CD14-positive monocyte (primary cell): ENCODE data around the gene ADPRS. TPM values are rescaled to one million over a fixed set of nuclear protein-coding genes. Genes with fewer than 3 reads are reported as not detected.
A peak's percentile ranks its signal among the peaks of the same experiment; 100 is the strongest.

Experiments
- DNase-seq, 3 donors: peaks; one replicate each; pipeline ENCODE4 v3.0.0-alpha.2; 2011 to 2022
- H2AFZ ChIP-seq: 2 replicates; pipeline ENCODE4 v1.6.0; 2012; ENCODE audit warnings: mild to moderate bottlenecking, low read depth, low read length, inconsistent platforms; ENCODE audit not compliant: insufficient read depth, poor library complexity, severe bottlenecking
- H3K27ac ChIP-seq, 2 donors: 1 replicate in 1 of 2; 2 replicates in 1 of 2; pipeline ENCODE4 v1.5.1; 2012 to 2013; ENCODE audit warnings: low read length in 2 of 2, control low read depth in 1 of 2, inconsistent platforms in 1 of 2, low read depth in 1 of 2, mild to moderate bottlenecking in 1 of 2
- H3K27me3 ChIP-seq, 2 donors: one replicate each; pipeline versions ENCODE4 v1.6.0 to v1.6.1; 2011 to 2013; ENCODE audit warnings: low read length in 2 of 2; ENCODE audit not compliant: control insufficient read depth in 2 of 2, insufficient read depth in 2 of 2
- H3K36me3 ChIP-seq, 2 donors: replicated peaks in 1 of 2; 1 replicate in 1 of 2; 2 replicates in 1 of 2; pipeline versions ENCODE4 v1.5.1 to v1.6.1; 2012 to 2013; ENCODE audit warnings: low read length in 2 of 2, control low read depth in 1 of 2, inconsistent platforms in 1 of 2, mild to moderate bottlenecking in 1 of 2; ENCODE audit not compliant: insufficient read depth in 2 of 2, control insufficient read depth in 1 of 2
- H3K4me1 ChIP-seq, 2 donors: 1 replicate in 1 of 2; 2 replicates in 1 of 2; pipeline versions ENCODE4 v1.5.1 to v1.6.1; 2012 to 2013; ENCODE audit warnings: low read length in 2 of 2, control low read depth in 1 of 2, inconsistent platforms in 1 of 2, mild to moderate bottlenecking in 1 of 2, moderate library complexity in 1 of 2; ENCODE audit not compliant: insufficient read depth in 2 of 2, control insufficient read depth in 1 of 2
- H3K4me2 ChIP-seq: replicated peaks from 2 replicates; pipeline ENCODE3; 2012; ENCODE audit warnings: low read length, moderate library complexity, mild to moderate bottlenecking; ENCODE audit not compliant: poor library complexity, severe bottlenecking; ENCODE audit errors: extremely low read depth
- H3K4me3 ChIP-seq, 3 experiments: fragments of 200-600 bp in 1 of 3; sonication (generic) in 1 of 3; replicated peaks in 1 of 3; 1 replicate in 2 of 3; 2 replicates in 1 of 3; pipeline ENCODE4 v1.5.1; 2011 to 2013; ENCODE audit warnings: low read length in 3 of 3, mild to moderate bottlenecking in 3 of 3, control low read depth in 2 of 3, low read depth in 2 of 3, inconsistent platforms in 1 of 3, moderate library complexity in 1 of 3
- H3K79me2 ChIP-seq: 2 replicates; pipeline ENCODE4 v1.6.0; 2012; ENCODE audit warnings: mild to moderate bottlenecking, control low read depth, inconsistent platforms, low read length, moderate library complexity; ENCODE audit not compliant: insufficient read depth
- H3K9ac ChIP-seq: 2 replicates; pipeline ENCODE4 v1.6.0; 2017; ENCODE audit warnings: low read length, mild to moderate bottlenecking; ENCODE audit not compliant: insufficient read depth, poor library complexity, severe bottlenecking
- H3K9me3 ChIP-seq, 2 donors: replicated peaks in 1 of 2; 1 replicate in 1 of 2; 2 replicates in 1 of 2; pipeline versions ENCODE4 v1.5.1 to v1.6.1; 2012 to 2013; ENCODE audit warnings: low read length in 2 of 2, control low read depth in 1 of 2; ENCODE audit not compliant: control insufficient read depth in 1 of 2, insufficient read depth in 1 of 2
- H4K20me1 ChIP-seq: 2 replicates; pipeline ENCODE4 v1.6.0; 2012; ENCODE audit warnings: mild to moderate bottlenecking, low read length, control low read depth, moderate library complexity; ENCODE audit not compliant: insufficient read depth
- H3K27ac Mint-ChIP-seq, 7 donors: one replicate each; pipeline ENCODE4 v1.8.0; 2020; ENCODE audit warnings: mild to moderate bottlenecking in 7 of 7, mixed read lengths in 7 of 7, moderate library complexity in 6 of 7, inconsistent platforms in 2 of 7
- H3K27me3 Mint-ChIP-seq, 3 donors: one replicate each; pipeline ENCODE4 v1.8.0; 2021 to 2022; ENCODE audit warnings: low read depth in 3 of 3, mild to moderate bottlenecking in 3 of 3, mixed read lengths in 3 of 3, moderate library complexity in 3 of 3, inconsistent platforms in 1 of 3
- H3K36me3 Mint-ChIP-seq, 2 donors: one replicate each; pipeline ENCODE4 v1.8.0; 2020; ENCODE audit warnings: mixed read lengths in 2 of 2, inconsistent platforms in 1 of 2, mild to moderate bottlenecking in 1 of 2
- H3K4me1 Mint-ChIP-seq: one replicate; pipeline ENCODE4 v1.8.0; 2020; ENCODE audit warnings: mild to moderate bottlenecking, mixed read lengths
- H3K4me3 Mint-ChIP-seq, 2 donors: one replicate each; pipeline ENCODE4 v1.8.0; 2020; ENCODE audit warnings: mild to moderate bottlenecking in 2 of 2, mixed read lengths in 2 of 2, moderate library complexity in 1 of 2
- H3K9me3 Mint-ChIP-seq, 7 donors: one replicate each; pipeline ENCODE4 v1.8.0; 2020 to 2022; ENCODE audit warnings: mixed read lengths in 7 of 7, mild to moderate bottlenecking in 6 of 7, moderate library complexity in 6 of 7, inconsistent platforms in 2 of 7
- WGBS: methylation state at CpG from one replicate; pipeline ENCODE4 v1.1.5; 2013; ENCODE audit warnings: missing lambda C conversion rate; ENCODE audit not compliant: insufficient coverage; 5-methylcytosine and 5-hydroxymethylcytosine counted together
- intact Hi-C, 2 donors: fragments of 100-400 bp; cut with micrococcal nuclease; formaldehyde crosslinking; loops; one replicate each; pipeline versions ENCODE4 v1.15.0 to v1.15.1; 2023
- polyA minus RNA-seq: library from RNA; depleted of rRNA, polyadenylated mRNA; stranded (reverse); fragments of >200 nt; gene quantifications from 2 replicates; pipeline ENCODE4 v1.2.3, GENCODE V29; 2012
- polyA plus RNA-seq, 3 donors: library from polyadenylated mRNA; depleted of rRNA in 1 of 3; unstranded in 2 of 3; stranded (reverse) in 1 of 3; fragments of 300-500 nt in 2 of 3; fragments of >200 nt in 1 of 3; fragmentation: Illumina TruSeq in 2 of 3; gene quantifications; 1 replicate in 2 of 3; 2 replicates in 1 of 3; pipeline ENCODE4 v1.2.3, GENCODE V29; 2012 to 2021
- total RNA-seq, 12 experiments: library from RNA in 1 of 12; stranded (reverse) in 1 of 12; fragments of 120-200 nt in 1 of 12; gene quantifications; one replicate each; pipeline ENCODE4 v1.2.4 and lab custom pipeline; 2013 to 2026; ENCODE audit warnings: mixed read lengths in 6 of 12, inconsistent platforms in 1 of 12
- TF ChIP-seq, protein P1 (sequence below): fragments of 200-600 bp; IDR thresholded peaks from one replicate; pipeline ENCODE4 v1.8.0; 2022; ENCODE audit warnings: antibody characterized with exemption, mild to moderate bottlenecking

ADPRS gene, protein sequence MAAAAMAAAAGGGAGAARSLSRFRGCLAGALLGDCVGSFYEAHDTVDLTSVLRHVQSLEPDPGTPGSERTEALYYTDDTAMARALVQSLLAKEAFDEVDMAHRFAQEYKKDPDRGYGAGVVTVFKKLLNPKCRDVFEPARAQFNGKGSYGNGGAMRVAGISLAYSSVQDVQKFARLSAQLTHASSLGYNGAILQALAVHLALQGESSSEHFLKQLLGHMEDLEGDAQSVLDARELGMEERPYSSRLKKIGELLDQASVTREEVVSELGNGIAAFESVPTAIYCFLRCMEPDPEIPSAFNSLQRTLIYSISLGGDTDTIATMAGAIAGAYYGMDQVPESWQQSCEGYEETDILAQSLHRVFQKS
- 27.5 TPM for total RNA-seq (2013)
- polyA plus RNA-seq = 10 to 100 TPM; 13.4 to 30.6 (median 21.9) TPM
- polyA minus RNA-seq = 21.3 and 36.8 TPM in 2 replicates
- total RNA-seq (lab: John Stamatoyannopoulos, UW) = 5.4 to 22.5 (median 13.6) reads per million in 11 experiments

DNA sequence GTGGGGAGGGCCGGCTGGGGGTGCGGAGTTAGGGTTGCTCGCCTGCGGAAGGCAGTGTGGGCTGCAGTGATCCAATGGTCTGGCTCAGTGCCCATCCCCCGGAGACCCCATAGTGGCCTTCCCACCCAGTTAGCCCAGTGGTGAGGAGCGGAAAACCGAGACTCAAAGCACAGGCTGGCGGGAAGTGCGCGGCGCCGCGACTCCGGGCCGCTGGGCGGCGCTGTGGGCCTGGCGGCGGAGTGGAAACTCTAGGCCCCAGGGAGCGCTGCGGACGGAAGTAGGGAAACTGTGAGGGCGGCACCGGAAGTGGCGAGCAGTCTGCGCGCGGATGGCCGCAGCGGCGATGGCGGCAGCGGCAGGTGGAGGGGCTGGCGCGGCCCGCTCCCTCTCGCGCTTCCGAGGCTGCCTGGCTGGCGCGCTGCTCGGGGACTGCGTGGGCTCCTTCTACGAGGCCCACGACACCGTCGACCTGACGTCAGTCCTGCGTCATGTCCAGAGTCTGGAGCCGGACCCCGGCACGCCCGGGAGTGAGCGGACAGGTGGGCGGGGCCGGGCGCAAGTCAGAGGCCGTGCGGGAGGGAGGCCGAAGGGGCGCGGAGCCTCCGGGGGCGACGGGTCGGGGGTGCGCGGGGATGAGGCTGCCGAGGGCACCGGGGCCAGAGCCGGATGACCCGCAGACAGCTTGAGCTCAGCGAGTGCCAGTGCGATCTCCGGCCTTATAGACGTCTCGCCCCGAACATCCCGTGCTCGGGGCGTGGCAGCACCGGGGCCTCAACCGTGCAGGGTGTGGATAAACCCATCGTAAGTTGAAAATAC is at the start of gene ADPRS:
Gene ADPRS, plus strand, starts transcription at position 316 of the 816 bp plus-strand sequence. Its CDS starts 13 bp downstream, at position 329.
- peaks cover 8 to 14% (median 11%) of the 10 kb centered on the region in 3 donors for H3K27me3 Mint-ChIP-seq
- peak within 1 kb of the TSS; percentile 75 to 94 (median 86) for H3K4me3 ChIP-seq
- H3K79me2 ChIP-seq = peaks cover 45% of the 10 kb centered on the region
- WGBS = under 1% methylated on average over 84 of the region's 84 CpGs
- peaks cover 26% of the 10 kb centered on the region for H3K4me1 Mint-ChIP-seq
- peak within 1 kb of the TSS; percentile 90 for H3K9ac ChIP-seq
- H2AFZ ChIP-seq = peak within 1 kb of the TSS; percentile 100
- peak within 1 kb of the TSS; percentile 76 for H3K4me2 ChIP-seq
- no peaks in the 10 kb centered on the region for H3K9me3 ChIP-seq
- peak within 1 kb of the TSS; percentile 82 to 89 for H3K27ac ChIP-seq
- TF ChIP-seq, protein P1, sequence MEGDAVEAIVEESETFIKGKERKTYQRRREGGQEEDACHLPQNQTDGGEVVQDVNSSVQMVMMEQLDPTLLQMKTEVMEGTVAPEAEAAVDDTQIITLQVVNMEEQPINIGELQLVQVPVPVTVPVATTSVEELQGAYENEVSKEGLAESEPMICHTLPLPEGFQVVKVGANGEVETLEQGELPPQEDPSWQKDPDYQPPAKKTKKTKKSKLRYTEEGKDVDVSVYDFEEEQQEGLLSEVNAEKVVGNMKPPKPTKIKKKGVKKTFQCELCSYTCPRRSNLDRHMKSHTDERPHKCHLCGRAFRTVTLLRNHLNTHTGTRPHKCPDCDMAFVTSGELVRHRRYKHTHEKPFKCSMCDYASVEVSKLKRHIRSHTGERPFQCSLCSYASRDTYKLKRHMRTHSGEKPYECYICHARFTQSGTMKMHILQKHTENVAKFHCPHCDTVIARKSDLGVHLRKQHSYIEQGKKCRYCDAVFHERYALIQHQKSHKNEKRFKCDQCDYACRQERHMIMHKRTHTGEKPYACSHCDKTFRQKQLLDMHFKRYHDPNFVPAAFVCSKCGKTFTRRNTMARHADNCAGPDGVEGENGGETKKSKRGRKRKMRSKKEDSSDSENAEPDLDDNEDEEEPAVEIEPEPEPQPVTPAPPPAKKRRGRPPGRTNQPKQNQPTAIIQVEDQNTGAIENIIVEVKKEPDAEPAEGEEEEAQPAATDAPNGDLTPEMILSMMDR = peak; percentile 99
- H4K20me1 ChIP-seq = peaks cover 21% of the 10 kb centered on the region
- peak within 1 kb of the TSS; percentile 92 to 99 (median 95) for H3K27ac Mint-ChIP-seq
- H3K27me3 ChIP-seq = peaks cover 0 to 15% of the 10 kb centered on the region in 2 donors
- H3K36me3 Mint-ChIP-seq = peaks cover 27 to 30% of the 10 kb centered on the region in 2 donors
- H3K4me1 ChIP-seq = peaks cover 37 to 38% of the 10 kb centered on the region in 2 donors
- peak within 1 kb of the TSS; percentile 92 to 100 for H3K4me3 Mint-ChIP-seq
- intact Hi-C loops = no loop called here
- peaks cover 0 to 3% (median 0%) of the 10 kb centered on the region in 7 donors for H3K9me3 Mint-ChIP-seq
- peak; percentile 87 to 90 (median 89) for DNase-seq
- peaks cover 29 to 30% of the 10 kb centered on the region in 2 donors for H3K36me3 ChIP-seq

DNA sequence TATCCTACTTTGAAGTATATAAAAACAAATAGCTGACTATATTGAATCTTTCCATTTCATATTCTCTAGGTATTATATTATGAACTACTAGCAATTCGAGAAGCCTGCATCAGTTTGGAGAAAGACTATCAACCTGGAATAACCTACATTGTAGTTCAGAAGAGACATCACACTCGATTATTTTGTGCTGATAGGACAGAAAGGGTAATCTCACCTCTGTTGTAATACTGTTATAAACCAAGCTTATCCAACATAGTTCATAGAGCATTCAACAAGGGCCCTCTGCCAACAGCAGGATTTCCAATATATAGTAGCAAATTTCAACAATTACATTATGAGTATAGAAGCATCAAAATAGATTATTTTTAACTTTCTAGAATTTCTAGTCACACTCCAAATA is 48.5 kb upstream of the ADPRS start:
- no CpG with 5 or more reads among the region's 2 CpGs for WGBS
- H4K20me1 ChIP-seq = no peaks in the 10 kb centered on the region
- no peak overlapping the region for H3K4me3 ChIP-seq
- peaks cover 43 to 82% of the 10 kb centered on the region in 2 donors for H3K36me3 ChIP-seq
- TF ChIP-seq, protein P1 = no peak
- peaks cover 49 to 80% of the 10 kb centered on the region in 2 donors for H3K36me3 Mint-ChIP-seq
- no peaks in the 10 kb centered on the region for H3K27me3 Mint-ChIP-seq
- no peak overlapping the region for H3K27ac Mint-ChIP-seq
- H3K27me3 ChIP-seq = no peaks in the 10 kb centered on the region
- H3K9ac ChIP-seq = no peak overlapping the region
- no peak overlapping the region for H2AFZ ChIP-seq
- H3K9me3 Mint-ChIP-seq = no peaks in the 10 kb centered on the region
- H3K4me1 Mint-ChIP-seq = peaks cover 11% of the 10 kb centered on the region
- no peak overlapping the region for H3K4me3 Mint-ChIP-seq
- no peaks in the 10 kb centered on the region for H3K9me3 ChIP-seq
- intact Hi-C loops = no loop called here
- no peak for DNase-seq
- no peaks in the 10 kb centered on the region for H3K79me2 ChIP-seq
- H3K4me1 ChIP-seq = peaks cover 10 to 11% of the 10 kb centered on the region in 2 donors
- H3K4me2 ChIP-seq = no peak overlapping the region
- no peak overlapping the region for H3K27ac ChIP-seq
